Panc1 (cell line): Measurements from ENCODE around the gene SPECC1.

ENCODE experiments used
- POLR2AphosphoS5 ChIP-seq: IDR thresholded peaks from 2 replicates; pipeline ENCODE4 v1.6.1; 2012; ENCODE audit warnings: mild to moderate bottlenecking, low read depth, low read length, moderate library complexity
- SIN3A ChIP-seq: IDR thresholded peaks from 2 replicates; pipeline ENCODE4 v1.6.1; 2012; ENCODE audit warnings: low read depth, mild to moderate bottlenecking, low read length, moderate library complexity, borderline replicate concordance; ENCODE audit not compliant: insufficient read depth
- TCF7L2 ChIP-seq: IDR thresholded peaks from 2 replicates; pipeline ENCODE4 v1.6.1; 2011; ENCODE audit warnings: mild to moderate bottlenecking, low read depth, low read length, inconsistent platforms
- TF ChIP-seq, protein P1 (sequence below): fragments of 450-650 bp; IDR thresholded peaks from 2 replicates; pipeline ENCODE4 v1.5.1; 2017; ENCODE audit warnings: mild to moderate bottlenecking

DNA sequence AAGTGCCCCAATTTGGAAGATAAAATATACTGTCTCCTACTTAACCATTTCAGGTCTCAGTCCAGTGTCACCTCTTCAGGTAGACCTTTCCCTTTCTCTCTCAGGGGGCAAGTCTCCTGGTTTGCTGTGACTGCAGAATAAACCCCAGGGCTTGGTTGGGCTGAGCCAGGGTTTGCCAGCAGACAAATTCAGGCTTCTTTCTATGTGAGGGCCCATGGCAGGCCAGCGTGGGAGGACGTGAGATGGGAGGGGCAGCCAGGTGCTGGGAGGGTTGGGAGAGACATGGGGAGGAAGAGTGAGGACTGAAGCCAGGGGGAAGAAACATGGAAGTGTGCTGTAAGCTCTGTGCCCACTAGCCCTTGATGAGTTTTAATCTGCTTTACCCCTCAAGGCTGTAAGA lies 163.2 kb downstream of the SPECC1 start:
- TF ChIP-seq, protein P1, sequence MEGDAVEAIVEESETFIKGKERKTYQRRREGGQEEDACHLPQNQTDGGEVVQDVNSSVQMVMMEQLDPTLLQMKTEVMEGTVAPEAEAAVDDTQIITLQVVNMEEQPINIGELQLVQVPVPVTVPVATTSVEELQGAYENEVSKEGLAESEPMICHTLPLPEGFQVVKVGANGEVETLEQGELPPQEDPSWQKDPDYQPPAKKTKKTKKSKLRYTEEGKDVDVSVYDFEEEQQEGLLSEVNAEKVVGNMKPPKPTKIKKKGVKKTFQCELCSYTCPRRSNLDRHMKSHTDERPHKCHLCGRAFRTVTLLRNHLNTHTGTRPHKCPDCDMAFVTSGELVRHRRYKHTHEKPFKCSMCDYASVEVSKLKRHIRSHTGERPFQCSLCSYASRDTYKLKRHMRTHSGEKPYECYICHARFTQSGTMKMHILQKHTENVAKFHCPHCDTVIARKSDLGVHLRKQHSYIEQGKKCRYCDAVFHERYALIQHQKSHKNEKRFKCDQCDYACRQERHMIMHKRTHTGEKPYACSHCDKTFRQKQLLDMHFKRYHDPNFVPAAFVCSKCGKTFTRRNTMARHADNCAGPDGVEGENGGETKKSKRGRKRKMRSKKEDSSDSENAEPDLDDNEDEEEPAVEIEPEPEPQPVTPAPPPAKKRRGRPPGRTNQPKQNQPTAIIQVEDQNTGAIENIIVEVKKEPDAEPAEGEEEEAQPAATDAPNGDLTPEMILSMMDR: no peak
- TF ChIP-seq POLR2AphosphoS5 (no peak), TCF7L2 (no peak), SIN3A (no peak)
